Loucy (cell line): ENCODE measurements around the gene C3orf20.

Source experiments
- H2AFZ ChIP-seq: fragments of 200-600 bp; sonication (generic); 2 replicates; pipeline ENCODE4 v1.6.0; 2016; ENCODE audit warnings: antibody characterized with exemption, mild to moderate bottlenecking, low read length, moderate library complexity
- H3F3A ChIP-seq: fragments of 200-600 bp; 2 replicates; pipeline ENCODE4 v1.6.0; 2016; ENCODE audit warnings: antibody characterized with exemption, low read depth, mild to moderate bottlenecking
- H3K27me3 ChIP-seq: fragments of 200-600 bp; sonication (generic); 2 replicates; pipeline ENCODE4 v1.6.1; 2014; ENCODE audit warnings: low read length, mild to moderate bottlenecking; ENCODE audit not compliant: insufficient read depth, poor library complexity, severe bottlenecking
- H3K36me3 ChIP-seq: fragments of 200-600 bp; sonication (generic); 2 replicates; pipeline ENCODE4 v1.6.1; 2016; ENCODE audit warnings: low read length; ENCODE audit not compliant: insufficient read depth
- H3K4me1 ChIP-seq: fragments of 200-600 bp; sonication (generic); 2 replicates; pipeline ENCODE4 v1.5.1; 2014; ENCODE audit warnings: low read length, mild to moderate bottlenecking; ENCODE audit not compliant: insufficient read depth, poor library complexity, severe bottlenecking
- H3K4me2 ChIP-seq: fragments of 200-600 bp; sonication (generic); 2 replicates; pipeline ENCODE4 v1.6.0; 2014; ENCODE audit warnings: antibody characterized with exemption, low read length, low read depth, mild to moderate bottlenecking; ENCODE audit not compliant: poor library complexity, severe bottlenecking
- H3K4me3 ChIP-seq: fragments of 200-600 bp; sonication (generic); 2 replicates; pipeline ENCODE4 v1.5.1; 2014; ENCODE audit warnings: low read length, mild to moderate bottlenecking, mixed read lengths; ENCODE audit not compliant: poor library complexity, severe bottlenecking
- H3K79me2 ChIP-seq: fragments of 200-600 bp; sonication (generic); 2 replicates; pipeline ENCODE4 v1.6.1; 2014; ENCODE audit warnings: low read length; ENCODE audit not compliant: insufficient read depth
- H3K9ac ChIP-seq: fragments of 200-600 bp; sonication (generic); 2 replicates; pipeline ENCODE4 v1.6.0; 2014; ENCODE audit warnings: mild to moderate bottlenecking, low read depth, low read length, moderate library complexity; ENCODE audit not compliant: poor library complexity, severe bottlenecking
- H3K9me2 ChIP-seq: fragments of 200-600 bp; sonication (generic); replicated peaks from 2 replicates; pipeline ENCODE4 v1.6.1; 2016; ENCODE audit warnings: low read depth, low read length, mixed read lengths
- H3K9me3 ChIP-seq: fragments of 200-600 bp; sonication (generic); 2 replicates; pipeline ENCODE4 v1.6.1; 2014; ENCODE audit warnings: mild to moderate bottlenecking, antibody characterized with exemption, low read length, low read depth; ENCODE audit not compliant: insufficient read depth
- H4K20me1 ChIP-seq: fragments of 200-600 bp; sonication (generic); 2 replicates; pipeline ENCODE4 v1.6.0; 2014; ENCODE audit warnings: antibody characterized with exemption, low read length, mild to moderate bottlenecking; ENCODE audit not compliant: insufficient read depth, poor library complexity, severe bottlenecking
- CTCF ChIP-seq: fragments of 200-600 bp; sonication (generic); conservative IDR thresholded peaks from 2 replicates; pipeline ENCODE4 v1.5.1; 2014; ENCODE audit warnings: mild to moderate bottlenecking, antibody characterized with exemption, low read length
- EZH2phosphoT487 ChIP-seq: fragments of 200-600 bp; IDR thresholded peaks from 2 replicates; pipeline ENCODE4 v1.6.1; 2018; ENCODE audit warnings: antibody characterized with exemption, mild to moderate bottlenecking, moderate library complexity, borderline replicate concordance

The C3orf20 gene

GRCh38 chr3:14799146-14799545 lies 124.2 kb downstream of the C3orf20 start:
- no peaks in the 10 kb centered on the region for H3K36me3 ChIP-seq
- H3K79me2 ChIP-seq, result no peaks in the 10 kb centered on the region
- H3K9ac ChIP-seq, result no peak overlapping the region
- no peaks in the 10 kb centered on the region for H3K9me3 ChIP-seq
- TF ChIP-seq EZH2phosphoT487, result no peak
- TF ChIP-seq CTCF, result no peak
- no peak overlapping the region for H3K4me2 ChIP-seq
- H2AFZ ChIP-seq, result no peak overlapping the region
- peaks cover 2% of the 10 kb centered on the region for H3K4me1 ChIP-seq
- no peaks in the 10 kb centered on the region for H3K9me2 ChIP-seq
- no peaks in the 10 kb centered on the region for H3F3A ChIP-seq
- H4K20me1 ChIP-seq, result no peaks in the 10 kb centered on the region
- no peak overlapping the region for H3K4me3 ChIP-seq
- H3K27me3 ChIP-seq, result no peaks in the 10 kb centered on the region

GRCh38 chr3:14801031-14801430 lies 126.1 kb downstream of the C3orf20 start:
- Histone ChIP-seq H3K9me3 (no peaks in the 10 kb centered on the region), H3K27me3 (no peaks in the 10 kb centered on the region), H3K9me2 (no peaks in the 10 kb centered on the region), H2AFZ (no peak overlapping the region), H4K20me1 (no peaks in the 10 kb centered on the region), H3K4me3 (no peak overlapping the region), H3K79me2 (no peaks in the 10 kb centered on the region), H3K9ac (no peak overlapping the region), H3F3A (no peaks in the 10 kb centered on the region), H3K36me3 (no peaks in the 10 kb centered on the region), H3K4me1 (peaks cover 9% of the 10 kb centered on the region), H3K4me2 (no peak overlapping the region)
- TF ChIP-seq EZH2phosphoT487 (no peak), CTCF (no peak)

GRCh38 chr3:14801668-14802380 lies 126.9 kb downstream of the C3orf20 start:
- H3K4me1 ChIP-seq, result peaks cover 12% of the 10 kb centered on the region
- H3F3A ChIP-seq, result no peaks in the 10 kb centered on the region
- H3K4me2 ChIP-seq, result no peak overlapping the region
- H3K4me3 ChIP-seq, result no peak overlapping the region
- TF ChIP-seq EZH2phosphoT487 (no peak), CTCF (no peak)
- H4K20me1 ChIP-seq, result no peaks in the 10 kb centered on the region
- H3K9me3 ChIP-seq, result no peaks in the 10 kb centered on the region
- no peaks in the 10 kb centered on the region for H3K36me3 ChIP-seq
- no peaks in the 10 kb centered on the region for H3K79me2 ChIP-seq
- no peaks in the 10 kb centered on the region for H3K9me2 ChIP-seq
- H3K9ac ChIP-seq, result no peak overlapping the region
- no peaks in the 10 kb centered on the region for H3K27me3 ChIP-seq
- no peak overlapping the region for H2AFZ ChIP-seq
